HepG2 (cell line): ENCODE data around the gene CTF1. TPM values are rescaled to one million over a fixed set of nuclear protein-coding genes. Genes with fewer than 3 reads are reported as not detected.

ENCODE experiments used
- BCLAF1 ChIP-seq: fragments of 450-650 bp; IDR thresholded peaks from 2 replicates; pipeline ENCODE4 v1.6.1; 2017; ENCODE audit warnings: mild to moderate bottlenecking
- ELF4 ChIP-seq: sonication (generic); formaldehyde crosslinking; IDR thresholded peaks from 2 replicates; pipeline ENCODE4 v1.5.0; 2020; ENCODE audit warnings: missing genetic modification reagents, mild to moderate bottlenecking, moderate library complexity, borderline replicate concordance
- EP300 ChIP-seq, 3 experiments: sonication (generic) in 1 of 3; formaldehyde crosslinking in 1 of 3; IDR thresholded peaks; 2 replicates each; pipeline versions ENCODE4 v1.5.1 to v1.6.1; 2011 to 2020; ENCODE audit warnings: low read depth in 2 of 3, low read length in 2 of 3, borderline replicate concordance in 1 of 3, improper control_type of control experiment in 1 of 3, mild to moderate bottlenecking in 1 of 3, missing genetic modification reagents in 1 of 3, moderate library complexity in 1 of 3
- FOSL2 ChIP-seq: sonication (generic); formaldehyde crosslinking; IDR thresholded peaks from 2 replicates; pipeline ENCODE4 v1.4.0; 2020; ENCODE audit warnings: missing genetic modification reagents
- HES4 ChIP-seq: sonication (generic); formaldehyde crosslinking; IDR thresholded peaks from 2 replicates; pipeline ENCODE4 v1.9.0; 2021; ENCODE audit warnings: mild to moderate bottlenecking, missing genetic modification reagents, borderline replicate concordance
- HIC2 ChIP-seq: sonication (generic); formaldehyde crosslinking; IDR thresholded peaks from 2 replicates; pipeline ENCODE4 v1.9.0; 2022; ENCODE audit warnings: low read depth, missing genetic modification reagents
- KDM3A ChIP-seq: IDR thresholded peaks from 2 replicates; pipeline ENCODE4 v1.6.1; 2018; ENCODE audit warnings: low read depth, missing compliant biosample characterization
- MTERF4 ChIP-seq: sonication (generic); formaldehyde crosslinking; IDR thresholded peaks from 2 replicates; pipeline ENCODE4 v1.8.0; 2023; ENCODE audit warnings: mild to moderate bottlenecking, missing genetic modification reagents
- NFE2 ChIP-seq: sonication (generic); formaldehyde crosslinking; IDR thresholded peaks from 2 replicates; pipeline ENCODE4 v1.4.0; 2020; ENCODE audit warnings: missing genetic modification reagents
- POLR2AphosphoS2 ChIP-seq: IDR thresholded peaks from 2 replicates; pipeline ENCODE4 v1.6.1; 2011; ENCODE audit warnings: low read depth, low read length, improper control_type of control experiment
- SIN3B ChIP-seq: fragments of 150-350 bp; IDR thresholded peaks from 2 replicates; pipeline ENCODE4 v1.6.1; 2014; ENCODE audit warnings: low read length
- SMAD9 ChIP-seq: sonication (generic); formaldehyde crosslinking; IDR thresholded peaks from 2 replicates; pipeline ENCODE4 v1.5.1; 2020; ENCODE audit warnings: mild to moderate bottlenecking, missing genetic modification reagents
- SUZ12 ChIP-seq: fragments of 150-350 bp; IDR thresholded peaks from 2 replicates; pipeline ENCODE4 v1.6.1; 2014; ENCODE audit warnings: low read depth, low read length
- ZBTB39 ChIP-seq: sonication (generic); formaldehyde crosslinking; IDR thresholded peaks from 2 replicates; pipeline ENCODE4 v1.5.0; 2020; ENCODE audit warnings: missing genetic modification reagents
- ZFP82 ChIP-seq: sonication (generic); formaldehyde crosslinking; IDR thresholded peaks from 2 replicates; pipeline ENCODE4 v1.5.1; 2020; ENCODE audit warnings: mild to moderate bottlenecking, missing genetic modification reagents, borderline replicate concordance
- ZFYVE20 ChIP-seq: sonication (generic); formaldehyde crosslinking; IDR thresholded peaks from 2 replicates; pipeline ENCODE4 v1.8.0; 2023; ENCODE audit warnings: low read depth, mild to moderate bottlenecking, moderate library complexity, missing genetic modification reagents, borderline replicate concordance
- ZNF180 ChIP-seq: sonication (generic); formaldehyde crosslinking; IDR thresholded peaks from 2 replicates; pipeline ENCODE4 v1.4.0; 2020; ENCODE audit warnings: low read depth, missing genetic modification reagents, borderline replicate concordance
- ZNF343 ChIP-seq: sonication (generic); formaldehyde crosslinking; IDR thresholded peaks from 2 replicates; pipeline ENCODE4 v1.4.0; 2020; ENCODE audit warnings: mild to moderate bottlenecking, missing genetic modification reagents
- ZNF350 ChIP-seq: sonication (generic); formaldehyde crosslinking; IDR thresholded peaks from 2 replicates; pipeline ENCODE4 v1.4.0; 2020; ENCODE audit warnings: mild to moderate bottlenecking, low read depth, missing genetic modification reagents, borderline replicate concordance
- ZNF556 ChIP-seq: sonication (generic); formaldehyde crosslinking; IDR thresholded peaks from 2 replicates; pipeline ENCODE4 v1.4.0; 2020; ENCODE audit warnings: mild to moderate bottlenecking, missing genetic modification reagents, borderline replicate concordance
- ZNF570 ChIP-seq: sonication (generic); formaldehyde crosslinking; IDR thresholded peaks from 2 replicates; pipeline ENCODE4 v1.4.0; 2020; ENCODE audit warnings: mild to moderate bottlenecking, missing genetic modification reagents, borderline replicate concordance
- ZNF83 ChIP-seq: sonication (generic); formaldehyde crosslinking; IDR thresholded peaks from 2 replicates; pipeline ENCODE4 v1.4.0; 2020; ENCODE audit warnings: missing genetic modification reagents, mild to moderate bottlenecking, borderline replicate concordance
- polyA plus RNA-seq, 8 experiments: library from polyadenylated mRNA; depleted of rRNA in 3 of 8; stranded (reverse) in 7 of 8; unstranded in 1 of 8; fragments of >200 nt; fragmentation: Illumina TruSeq in 4 of 8; extraction: Trizol in 4 of 8; gene quantifications; 2 replicates each; pipeline versions ENCODE4 v1.2.1 to v1.2.3, GENCODE V29; 2011 to 2016; ENCODE audit warnings: low read depth in 4 of 8, missing spikeins in 1 of 8, mixed read lengths in 1 of 8; ENCODE audit not compliant: insufficient read depth in 1 of 8
- total RNA-seq, 5 experiments: library from RNA; depleted of rRNA; stranded (reverse); fragments of >200 nt; fragmentation: Illumina TruSeq; extraction: Trizol; gene quantifications; 2 replicates each; pipeline ENCODE4 v1.2.3, GENCODE V29; 2016; ENCODE audit warnings: low read depth in 1 of 5

CTF1 gene
- total and polyA plus RNA-seq, 2 of the 13 experiments (the other 11 are each of a cell fraction or from before 2014, with no cell fraction given): 0.13 to 1.8 TPM

- TF ChIP-seq ZBTB39 (CRISPR knock-in tag): no peak
- TF ChIP-seq KDM3A: no peak; the same call in 1 of the 2 replicates
- peak; percentile 42; the same call in 1 of the 2 replicates for TF ChIP-seq NFE2 (CRISPR knock-in tag)
- peak; percentile 94 for TF ChIP-seq SUZ12
- 0 out of 2 replicates have a peak, but pooled peaks have one; percentile 35 for TF ChIP-seq ZFP82
- TF ChIP-seq ZFYVE20 (CRISPR knock-in tag): no peak
- no peak for TF ChIP-seq SMAD9 (CRISPR knock-in tag)
- peak; percentile 14; the same call in 1 of the 2 replicates for TF ChIP-seq HIC2 (CRISPR knock-in tag)
- no peak for TF ChIP-seq MTERF4 (CRISPR knock-in tag)
- TF ChIP-seq ZNF556 (CRISPR knock-in tag): no peak; the same call in 1 of the 2 replicates
- no peak for TF ChIP-seq ZNF343 (CRISPR knock-in tag)
- no peak for TF ChIP-seq BCLAF1
- TF ChIP-seq ZNF83 (CRISPR knock-in tag): no peak
- TF ChIP-seq ZNF570 (CRISPR knock-in tag): no peak
- TF ChIP-seq FOSL2: peak; percentile 16; the same call in 1 of the 2 replicates
- no peak; the same call in 1 of the 2 replicates for TF ChIP-seq ZNF350 (CRISPR knock-in tag)
- TF ChIP-seq ELF4 (CRISPR knock-in tag): no peak; the same call in 1 of the 2 replicates
- TF ChIP-seq HES4 (CRISPR knock-in tag): no peak; the same call in 1 of the 2 replicates
- TF ChIP-seq EP300 (IDR thresholded peaks at IDR 0.05; ENCODE audit: low read depth in 2 of 2, low read length in 2 of 2): no peak
- TF ChIP-seq EP300 (CRISPR knock-in tag; IDR thresholded peaks at IDR 0.05; ENCODE audit: borderline replicate concordance): peak; percentile 59; the same call in 1 of the 2 replicates
- TF ChIP-seq POLR2AphosphoS2: no peak
- peak; percentile 87 for TF ChIP-seq SIN3B
- TF ChIP-seq ZNF180 (CRISPR knock-in tag): no peak
Observed at GRCh38 chr16:30922960-30923535, 26.6 kb downstream of the CTF1 start (continued).
